SKM-1 (cell line): Measurements from ENCODE around the gene AKAP8L.

Experiments used
- DNase-seq: peaks from one replicate; lab custom pipeline; 2025; ENCODE audit not compliant: unreplicated experiment; lab: John Stamatoyannopoulos, UW

Gene AKAP8L

GRCh38 chr19:15418579-15419412 is at the start of gene AKAP8L:
Gene AKAP8L, minus strand, starts transcription at chr19:15418988. Its CDS starts 65 bp downstream, at chr19:15418923.
- peak; percentile 100 for DNase-seq

DNA sequence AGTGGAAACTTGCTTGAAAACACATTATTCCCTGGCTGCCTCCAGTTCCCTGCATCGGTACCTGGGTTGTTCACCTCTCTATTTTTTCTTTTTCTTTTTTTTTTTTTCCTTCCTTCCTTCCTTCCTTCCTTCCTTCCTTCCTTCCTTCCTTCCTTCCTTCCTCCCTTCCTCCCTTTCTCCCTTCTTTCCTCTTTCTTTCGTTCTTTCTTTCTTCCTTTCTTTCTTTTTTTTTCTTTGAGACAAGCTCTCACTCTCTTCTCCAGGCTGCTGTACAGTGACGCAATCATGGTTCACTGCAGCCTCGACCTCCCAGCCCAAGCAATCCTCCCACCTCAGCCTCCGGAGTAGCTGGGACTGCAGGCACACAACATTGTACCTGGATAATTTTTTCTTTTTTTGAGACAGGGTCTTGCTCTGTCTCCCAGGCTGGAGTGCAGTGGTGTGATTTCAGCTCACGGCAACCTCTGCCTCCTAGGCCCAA is 49.0 kb upstream of the AKAP8L start:
- no peak for DNase-seq

DNA sequence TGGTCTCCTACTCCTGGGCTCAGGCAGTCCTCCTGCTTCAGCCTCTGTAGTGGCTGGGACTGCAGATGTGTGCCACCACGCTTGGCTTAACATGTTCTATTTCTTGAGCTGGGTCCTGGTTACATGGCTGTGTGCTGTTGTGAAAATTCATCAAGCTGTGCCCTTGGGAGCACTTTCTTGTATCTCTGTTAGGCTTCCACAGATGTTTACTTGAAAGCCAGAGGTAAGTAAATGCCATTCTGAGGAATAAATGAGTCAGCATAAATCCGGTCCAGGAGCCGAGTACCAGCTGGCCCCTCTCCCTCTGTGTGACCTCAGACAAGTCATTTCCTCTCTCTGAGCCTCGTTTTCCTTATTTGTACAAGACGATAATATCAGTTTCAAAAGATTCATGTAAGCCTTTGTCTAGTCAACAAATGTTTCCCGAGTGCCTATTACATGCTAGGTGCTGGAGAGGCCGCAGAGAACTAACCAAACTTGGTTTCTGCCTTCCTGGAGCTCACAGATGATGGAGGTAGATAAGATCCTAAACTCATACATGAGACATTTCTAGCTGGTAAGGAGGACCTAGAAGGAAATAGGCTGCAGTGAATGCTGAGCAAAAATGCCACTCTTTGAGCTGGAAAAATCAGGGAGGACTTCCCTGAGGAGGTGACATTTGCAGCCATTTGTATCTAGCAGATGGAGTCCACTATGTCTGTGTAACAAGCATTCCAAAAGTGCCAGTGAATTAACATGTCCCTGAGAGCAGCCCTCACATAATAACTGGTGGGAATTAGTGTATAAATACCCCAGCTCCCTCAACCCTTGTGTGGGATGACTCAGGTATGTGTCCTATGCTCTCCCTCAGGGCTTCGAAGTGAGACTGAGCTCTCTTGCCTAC is 48.3 kb upstream of the AKAP8L start:
- no peak for DNase-seq

DNA sequence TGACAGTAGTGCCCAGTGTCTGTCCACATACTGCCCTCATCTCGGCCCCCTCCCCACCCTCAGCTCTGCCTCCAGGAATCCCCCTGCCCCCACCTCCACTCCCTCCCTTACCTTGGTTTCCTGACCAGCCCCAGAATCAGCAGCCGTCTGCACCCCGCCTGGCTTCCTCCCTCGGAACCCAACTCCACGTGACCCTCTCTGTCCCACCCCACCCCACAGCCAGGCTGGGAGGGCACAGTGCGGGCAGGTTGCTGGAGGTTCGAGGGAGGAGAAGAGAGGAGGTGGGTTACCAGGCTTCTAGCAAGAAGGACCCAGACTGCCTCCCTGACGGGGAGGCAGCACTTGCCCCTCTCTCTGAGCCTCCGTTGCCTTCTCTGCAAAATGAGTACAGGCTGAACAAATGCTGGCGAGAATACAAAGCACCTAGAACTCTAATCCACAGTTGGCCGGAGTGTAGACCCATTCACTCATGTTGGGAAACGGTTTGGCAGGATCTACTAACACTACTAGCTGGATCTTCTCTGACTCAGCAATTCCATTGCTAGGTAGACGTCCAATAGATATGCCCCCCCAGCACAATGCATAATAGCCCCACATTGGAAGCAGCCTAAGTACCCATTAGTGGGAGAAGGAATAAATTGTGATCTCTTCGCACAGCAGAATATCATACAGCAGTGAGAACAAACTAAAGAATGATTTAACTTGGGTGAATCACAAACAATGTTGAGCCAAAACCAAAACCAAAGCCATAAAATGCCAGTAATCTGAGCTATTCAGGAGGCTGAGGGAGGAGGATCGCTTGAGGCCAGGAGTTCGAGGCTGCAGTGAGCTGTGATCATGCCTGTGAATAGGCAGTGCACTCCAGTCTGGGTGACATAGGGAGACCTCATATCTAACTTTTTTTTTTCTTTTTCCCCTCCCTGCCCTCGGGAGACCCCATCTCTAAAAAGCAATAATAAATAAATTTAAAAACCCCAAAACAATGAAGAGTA is 45.9 kb upstream of the AKAP8L start, which contains the start of gene RASAL3:
TSS of gene RASAL3 (minus strand) at position 151 of the 992 bp plus-strand sequence. CDS start 186 bp downstream, outside the sequence.
- peak; percentile 45 for DNase-seq

GRCh38 chr19:15463861-15464371 is 45.1 kb upstream of the AKAP8L start:
- peak; percentile 47 for DNase-seq

- DNase-seq, result no peak
These were observed 42.9 kb upstream of the AKAP8L start for GRCh38 chr19:15461694-15462093.

- DNase-seq, result no peak
These were observed 39.1 kb upstream of the AKAP8L start for GRCh38 chr19:15457701-15458484.

- no peak for DNase-seq
These were observed 38.3 kb upstream of the AKAP8L start for GRCh38 chr19:15456871-15457700.

DNA sequence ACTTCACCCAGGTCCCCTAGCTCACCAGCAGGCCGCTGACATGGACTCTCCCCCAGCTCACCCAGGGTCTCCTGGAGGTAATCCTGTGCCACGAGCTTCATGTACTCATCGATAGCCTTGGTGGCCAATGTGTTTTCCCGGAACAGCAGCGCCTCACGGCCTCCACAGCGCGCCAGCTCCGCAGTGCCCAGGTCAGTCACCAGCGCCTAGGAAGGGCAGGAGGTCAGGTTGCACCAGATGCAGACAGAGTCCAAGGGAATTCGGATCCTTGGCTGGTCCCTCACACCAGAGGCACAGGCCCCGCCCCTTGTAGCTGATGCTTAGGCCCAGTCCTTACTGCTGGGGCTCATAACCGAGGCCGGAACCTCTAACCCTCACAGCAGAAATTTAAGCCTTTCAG is 37.7 kb upstream of the AKAP8L start:
- no peak for DNase-seq

DNA sequence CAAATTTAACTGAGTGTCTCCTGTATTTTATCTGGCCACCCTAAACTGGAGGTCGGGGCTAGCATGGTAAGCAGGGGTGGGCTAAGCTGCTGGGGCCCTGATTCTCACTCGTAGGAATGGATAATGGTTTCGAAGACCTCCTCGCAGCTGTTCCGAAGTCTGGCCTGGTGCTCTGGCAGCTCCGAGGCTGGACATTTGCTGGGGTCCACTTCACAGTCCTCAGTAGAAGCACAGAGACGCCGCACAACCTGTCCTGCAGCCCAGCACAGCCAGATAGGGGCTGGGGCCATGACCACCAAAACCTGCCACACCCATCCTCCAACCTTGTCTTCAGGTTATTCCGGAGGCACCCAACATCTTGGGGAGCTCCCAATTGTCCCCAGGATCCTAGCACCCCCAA is 37.2 kb upstream of the AKAP8L start:
- DNase-seq, result no peak

DNA sequence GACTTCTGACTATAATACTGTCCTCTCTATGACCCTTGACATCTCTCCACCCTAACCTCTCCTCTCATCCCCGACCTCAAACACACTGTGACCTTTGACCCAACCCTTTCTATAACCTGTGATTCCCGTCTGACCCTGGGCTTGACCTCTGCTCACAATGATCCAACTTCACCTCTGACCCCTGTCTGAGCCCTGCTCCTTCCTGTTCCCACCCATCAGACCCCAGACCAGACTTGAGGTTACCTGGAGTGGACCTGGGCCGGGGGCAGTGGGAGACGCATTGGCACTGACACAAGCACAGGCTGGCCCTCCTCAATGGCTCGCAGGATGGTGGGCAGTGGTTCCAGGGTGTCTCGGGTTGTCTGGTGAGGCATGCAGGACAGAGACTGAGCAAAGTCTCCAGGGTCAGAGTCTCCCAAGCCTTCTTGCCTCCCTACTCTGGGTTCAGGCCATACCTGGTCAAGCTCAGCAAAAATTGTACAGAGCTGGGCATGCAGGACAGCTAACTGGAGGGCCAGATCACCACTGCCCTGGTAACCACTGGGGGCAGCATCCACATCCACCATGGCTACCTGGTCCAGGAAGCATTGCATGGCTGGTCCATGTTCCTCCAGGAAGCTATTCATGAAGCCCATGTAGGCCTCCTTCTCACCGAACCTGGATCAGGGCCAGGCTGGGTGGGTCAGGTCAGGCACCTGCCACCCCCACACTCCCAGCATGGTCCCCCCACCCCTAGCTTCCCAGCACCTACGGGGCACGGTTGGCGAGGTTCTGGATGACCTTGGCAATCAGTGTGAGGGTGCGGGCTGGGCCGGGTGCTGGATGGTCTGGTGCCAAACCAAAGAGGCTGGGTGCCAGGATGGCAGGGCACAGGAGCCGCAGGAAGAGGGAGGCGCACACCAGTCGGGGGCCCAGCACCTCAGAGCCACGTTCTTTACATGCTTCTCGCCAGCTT is 35.4 kb upstream of the AKAP8L start:
- no peak for DNase-seq

GRCh38 chr19:15453091-15453578 is 34.3 kb upstream of the AKAP8L start:
- no peak for DNase-seq

DNA sequence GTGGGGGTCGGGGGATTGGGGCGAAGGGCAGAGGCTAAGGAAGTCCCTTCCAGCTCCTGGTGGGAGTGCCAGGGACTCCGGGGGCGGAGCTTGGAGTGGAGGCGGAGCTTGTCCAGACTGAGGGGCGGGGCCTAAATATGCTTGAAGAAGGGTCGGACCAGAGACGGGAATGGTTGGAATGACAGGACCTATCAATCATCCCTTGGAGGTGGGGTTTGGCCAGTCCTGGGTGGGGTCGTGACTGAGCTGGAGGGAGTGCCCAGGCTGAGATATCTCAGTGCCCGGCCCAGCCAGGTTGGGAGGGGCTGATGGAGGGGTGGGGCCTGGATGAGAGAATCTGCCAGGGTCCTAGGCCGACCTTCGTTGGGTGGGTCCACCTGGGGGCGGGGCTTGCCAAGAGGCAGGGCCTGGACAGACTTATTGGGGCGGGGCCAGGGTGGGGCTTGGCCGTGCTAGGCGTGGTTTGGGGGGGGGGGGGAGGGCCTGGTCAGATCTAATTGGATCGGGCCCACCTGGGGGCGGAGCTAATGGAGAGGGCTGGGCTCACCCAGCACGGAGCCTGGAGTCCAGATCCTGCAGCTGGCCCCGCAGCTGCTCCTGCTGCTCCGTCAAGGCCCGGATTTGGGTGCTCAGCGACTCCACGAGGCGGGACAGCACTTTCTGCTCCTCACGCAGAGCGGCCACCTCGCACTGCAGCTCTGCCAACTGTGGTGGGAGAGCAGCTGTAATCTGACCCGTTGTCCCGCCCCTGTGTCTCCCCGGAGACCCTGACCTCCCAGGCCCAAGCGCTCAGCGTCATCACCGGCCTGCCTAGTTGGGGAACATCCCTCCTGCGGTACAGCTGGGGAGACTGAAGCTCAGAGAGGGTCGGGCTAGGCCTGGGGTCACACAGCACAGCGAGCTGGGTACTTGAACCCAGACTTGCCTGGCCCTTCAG is 33.6 kb upstream of the AKAP8L start:
- DNase-seq, result no peak

- no peak for DNase-seq
These were observed 31.7 kb upstream of the AKAP8L start for GRCh38 chr19:15450528-15450890.

DNA sequence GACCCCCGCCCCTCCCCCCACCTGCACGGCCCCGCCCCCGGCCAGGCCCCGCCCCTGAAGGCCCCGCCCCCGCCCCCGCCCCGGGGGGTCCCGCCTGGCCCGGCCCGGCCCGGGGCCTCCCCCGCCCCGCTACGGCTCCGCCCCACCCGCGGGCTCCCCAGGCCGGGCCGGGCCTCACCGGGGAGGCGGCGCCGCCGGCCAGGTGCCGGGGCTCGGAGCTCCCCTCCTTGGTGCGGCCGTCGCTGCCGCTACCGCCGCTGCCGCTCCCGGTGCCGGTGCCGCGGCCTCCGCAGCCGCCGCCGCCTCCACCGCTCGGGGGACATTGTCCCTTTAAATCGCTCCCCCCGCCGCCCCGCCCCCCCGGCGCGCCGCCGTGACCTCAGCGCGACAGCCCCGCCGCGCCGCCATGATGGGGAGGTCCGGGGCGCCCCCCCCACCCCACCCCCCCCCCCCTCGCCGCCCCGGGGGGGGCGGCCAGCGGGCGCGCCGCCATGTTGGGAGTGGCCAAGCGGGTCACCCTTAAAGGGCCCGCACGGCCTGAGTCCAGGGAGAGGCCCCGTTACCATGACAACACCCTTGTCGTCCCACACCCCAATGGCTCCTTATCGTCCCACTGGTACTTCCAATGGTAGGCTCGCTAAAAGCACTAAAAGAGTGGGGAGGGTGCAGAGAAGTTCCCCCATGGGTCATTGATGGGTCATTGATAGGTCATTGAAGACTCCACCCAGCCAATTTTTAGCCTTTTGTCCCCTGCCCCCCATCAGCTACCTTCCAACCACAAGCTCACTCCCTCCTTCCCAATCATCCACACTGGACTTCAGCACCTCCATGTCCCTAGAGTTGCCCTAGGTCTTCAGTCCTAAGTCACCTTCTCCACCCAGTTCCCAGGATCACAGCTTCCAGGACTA is 31.1 kb upstream of the AKAP8L start, which contains the start of gene WIZ:
TSS of gene WIZ (minus strand) at position 337 of the 908 bp plus-strand sequence. CDS start 1,649 bp downstream, outside the sequence.
- no peak for DNase-seq
